ENCODE data around the gene ARF6.

ARF6 gene

GRCh38 chr14:49909016-49909415 is 16.1 kb downstream of the ARF6 start:
- H3K27ac ChIP-seq (ENCODE audit: extremely low read depth, low read depth, low read length), result no peak overlapping the region
- CTCF ChIA-PET, result interaction anchor here (0.6 kb wide), 1 partner anchor 508 kb away, joined by 4 read pairs; no protein-coding TSS in a partner anchor

GRCh38 chr14:49915085-49915484 is 22.2 kb downstream of the ARF6 start:
- ChIA-PET CTCF (no interaction called here), POLR2A (no interaction called here)
- Histone ChIP-seq H3K4me1 (ENCODE audit: control insufficient read depth, insufficient read depth, low read length) (peaks cover 14% of the 10 kb centered on the region), H3K9me3 (ENCODE audit: control insufficient read depth, insufficient read depth, low read depth, low read length) (no peaks in the 10 kb centered on the region), H3K27ac (ENCODE audit: extremely low read depth, low read depth, low read length) (no peak overlapping the region), H3K4me3 (ENCODE audit: low read depth, low read length) (no peak overlapping the region), H3K36me3 (ENCODE audit: control insufficient read depth in 2 of 2, insufficient read depth in 1 of 2, low read length in 2 of 2) (no peaks in the 10 kb centered on the region)
- no peak for TF ChIP-seq ZNF776 (tag by site-specific recombination; IDR thresholded peaks at IDR 0.05; ENCODE audit: borderline replicate concordance)
- peak; percentile 65 for TF ChIP-seq PRDM6 (tag by site-specific recombination; IDR thresholded peaks at IDR 0.05)
- no peak for TF ChIP-seq ZBTB44 (tag by site-specific recombination; IDR thresholded peaks at IDR 0.05)
- TF ChIP-seq ZSCAN30 (tag by site-specific recombination; IDR thresholded peaks at IDR 0.05), result peak; percentile 29; the same call in 1 of the 2 replicates
- no peak for TF ChIP-seq ZNF248 (tag by site-specific recombination; IDR thresholded peaks at IDR 0.05)
- TF ChIP-seq ZNF354C (tag by site-specific recombination; IDR thresholded peaks at IDR 0.05; ENCODE audit: borderline replicate concordance, low read depth), result no peak

More at GRCh38 chr14:49909016-49909415, 16.1 kb downstream of the ARF6 start:
- no peaks in the 10 kb centered on the region for H3K36me3 ChIP-seq (ENCODE audit: control insufficient read depth in 2 of 2, insufficient read depth in 1 of 2, low read length in 2 of 2)
- TF ChIP-seq ZNF202 (tag by site-specific recombination; IDR thresholded peaks at IDR 0.05; ENCODE audit: borderline replicate concordance) (no peak), ZNF513 (tag by site-specific recombination; IDR thresholded peaks at IDR 0.05) (no peak), ZNF248 (tag by site-specific recombination; IDR thresholded peaks at IDR 0.05) (no peak), TRIM28 (IDR thresholded peaks at IDR 0.05; ENCODE audit: borderline replicate concordance, low read length) (no peak), FEZF1 (tag by site-specific recombination; IDR thresholded peaks at IDR 0.05) (no peak), KLF1 (tag by site-specific recombination; IDR thresholded peaks at IDR 0.05) (no peak), GLI2 (tag by site-specific recombination; IDR thresholded peaks at IDR 0.05; ENCODE audit: borderline replicate concordance, low read depth) (no peak), ZNF354C (tag by site-specific recombination; IDR thresholded peaks at IDR 0.05; ENCODE audit: borderline replicate concordance, low read depth) (no peak), ZNF473 (tag by site-specific recombination; IDR thresholded peaks at IDR 0.05) (no peak), ZNF19 (tag by site-specific recombination; IDR thresholded peaks at IDR 0.05; ENCODE audit: low read depth) (no peak), ZNF837 (tag by site-specific recombination; IDR thresholded peaks at IDR 0.05) (no peak), BCL11A (tag by site-specific recombination; IDR thresholded peaks at IDR 0.05; ENCODE audit: low read depth) (no peak), ZNF26 (tag by site-specific recombination; IDR thresholded peaks at IDR 0.05) (no peak), REPIN1 (tag by site-specific recombination; IDR thresholded peaks at IDR 0.05; ENCODE audit: low read depth) (no peak), PRDM6 (tag by site-specific recombination; IDR thresholded peaks at IDR 0.05) (no peak), ZNF423 (tag by site-specific recombination; IDR thresholded peaks at IDR 0.05) (no peak), HIC1 (tag by site-specific recombination; IDR thresholded peaks at IDR 0.05) (no peak), HOXC10 (CRISPR knock-in tag; IDR thresholded peaks at IDR 0.05) (no peak), IKZF3 (tag by site-specific recombination; IDR thresholded peaks at IDR 0.05) (no peak), ZNF664 (tag by site-specific recombination; IDR thresholded peaks at IDR 0.05) (no peak)
- no peak overlapping the region for H3K4me3 ChIP-seq (ENCODE audit: low read depth, low read length)
- H3K4me1 ChIP-seq (ENCODE audit: control insufficient read depth, insufficient read depth, low read length), result peaks cover 7% of the 10 kb centered on the region
- POLR2A ChIA-PET, result no interaction called here
- no peaks in the 10 kb centered on the region for H3K9me3 ChIP-seq (ENCODE audit: control insufficient read depth, insufficient read depth, low read depth, low read length)
